ENCODE data around the gene KRT25.
"Not testable (repeated sequence)": the region's sequence is repeated elsewhere in the genome, so short reads cannot be mapped to it uniquely, and the experiment has no call there.

Gene KRT25

GRCh38 chr17:40751065-40751464 is 4.1 kb downstream of the KRT25 start:
- no peak for DNase-seq

- no peak for DNase-seq
Measured at GRCh38 chr17:40750391-40750790, 4.7 kb downstream of the KRT25 start.

GRCh38 chr17:40748666-40749065 is 6.5 kb downstream of the KRT25 start:
- DNase-seq, result not testable (repeated sequence)

GRCh38 chr17:40738553-40738952 is 16.6 kb downstream of the KRT25 start:
- DNase-seq, result no peak

GRCh38 chr17:40735016-40735415 is 20.1 kb downstream of the KRT25 start:
- no peak for DNase-seq

- no peak for DNase-seq
Measured at GRCh38 chr17:40734018-40734417, 21.1 kb downstream of the KRT25 start.

GRCh38 chr17:40730970-40731369 is 24.2 kb downstream of the KRT25 start:
- no peak for DNase-seq

GRCh38 chr17:40727447-40728231 is 27.5 kb downstream of the KRT25 start:
- DNase-seq, result no peak

- no peak for DNase-seq
Measured at GRCh38 chr17:40726919-40727318, 28.2 kb downstream of the KRT25 start.

- DNase-seq, result no peak
Measured at GRCh38 chr17:40724656-40725055, 30.5 kb downstream of the KRT25 start.

GRCh38 chr17:40722241-40722640 is 32.9 kb downstream of the KRT25 start:
- DNase-seq, result no peak

GRCh38 chr17:40720899-40721298 is 34.2 kb downstream of the KRT25 start:
- DNase-seq, result no peak

- DNase-seq, result no peak
Measured at GRCh38 chr17:40718930-40719329, 36.2 kb downstream of the KRT25 start.

- DNase-seq, result no peak
Measured at GRCh38 chr17:40717776-40718175, 37.4 kb downstream of the KRT25 start.

GRCh38 chr17:40714473-40714872 is 40.7 kb downstream of the KRT25 start:
- no peak for DNase-seq

GRCh38 chr17:40707745-40708144 is 47.4 kb downstream of the KRT25 start:
- DNase-seq, result no peak

GRCh38 chr17:40705584-40705983 is 49.5 kb downstream of the KRT25 start:
- DNase-seq, result no peak

- no peak for DNase-seq
Measured at GRCh38 chr17:40703652-40704051, 51.5 kb downstream of the KRT25 start, which contains the start of gene KRT24. KRT24 (minus strand) TSS chr17:40703752; CDS start chr17:40703693, 59 bp downstream.

- no peak for DNase-seq
Measured at GRCh38 chr17:40702271-40702670, 52.9 kb downstream of the KRT25 start.

- DNase-seq, result no peak
Measured at GRCh38 chr17:40699853-40700252, 55.3 kb downstream of the KRT25 start.

- no peak for DNase-seq
Measured at GRCh38 chr17:40699371-40699770, 55.8 kb downstream of the KRT25 start.
